GM10266 (cell line): ENCODE data around the gene BLACAT1.

Experiments
- DNase-seq: peaks from one replicate; pipeline ENCODE4 v3.0.0; 2012; ENCODE audit errors: extremely low spot score
- CTCF ChIP-seq: IDR thresholded peaks from 2 replicates; pipeline ENCODE4 v1.5.1; 2012; ENCODE audit warnings: mild to moderate bottlenecking, low read depth; ENCODE audit not compliant: control insufficient read depth, insufficient read depth; ENCODE audit errors: missing control alignments

The BLACAT1 gene

GRCh38 chr1:205452364-205452763 is 3.5 kb downstream of the BLACAT1 start:
- no peak for DNase-seq
- TF ChIP-seq CTCF = no peak

GRCh38 chr1:205451759-205452164 is 4.1 kb downstream of the BLACAT1 start:
- no peak for DNase-seq
- TF ChIP-seq CTCF = no peak

DNA sequence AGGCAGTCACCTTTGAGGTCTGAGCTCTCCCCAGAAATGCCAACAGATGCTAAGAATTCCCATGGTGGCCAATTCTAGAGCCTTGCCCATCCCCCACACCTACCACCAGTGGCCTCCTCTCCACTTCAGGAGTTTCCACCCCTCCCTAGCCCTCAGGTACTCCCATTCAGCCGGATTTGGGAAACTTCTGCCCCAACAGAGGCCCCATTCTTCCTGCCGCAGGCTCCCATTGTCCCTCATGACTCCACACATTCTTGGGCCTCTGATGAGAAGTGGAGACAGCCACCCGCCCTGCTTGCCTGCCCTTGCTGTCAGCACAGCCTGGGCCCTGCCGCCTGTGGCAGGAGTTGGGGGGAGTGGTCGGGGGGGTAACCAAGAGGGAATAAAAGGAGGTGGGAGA is 4.6 kb downstream of the BLACAT1 start:
- no peak for TF ChIP-seq CTCF
- no peak for DNase-seq

GRCh38 chr1:205450448-205450847 is 5.4 kb downstream of the BLACAT1 start:
- TF ChIP-seq CTCF = no peak
- no peak for DNase-seq

GRCh38 chr1:205449750-205450443 is 5.9 kb downstream of the BLACAT1 start:
- TF ChIP-seq CTCF = no peak
- DNase-seq = peak; percentile 46

DNA sequence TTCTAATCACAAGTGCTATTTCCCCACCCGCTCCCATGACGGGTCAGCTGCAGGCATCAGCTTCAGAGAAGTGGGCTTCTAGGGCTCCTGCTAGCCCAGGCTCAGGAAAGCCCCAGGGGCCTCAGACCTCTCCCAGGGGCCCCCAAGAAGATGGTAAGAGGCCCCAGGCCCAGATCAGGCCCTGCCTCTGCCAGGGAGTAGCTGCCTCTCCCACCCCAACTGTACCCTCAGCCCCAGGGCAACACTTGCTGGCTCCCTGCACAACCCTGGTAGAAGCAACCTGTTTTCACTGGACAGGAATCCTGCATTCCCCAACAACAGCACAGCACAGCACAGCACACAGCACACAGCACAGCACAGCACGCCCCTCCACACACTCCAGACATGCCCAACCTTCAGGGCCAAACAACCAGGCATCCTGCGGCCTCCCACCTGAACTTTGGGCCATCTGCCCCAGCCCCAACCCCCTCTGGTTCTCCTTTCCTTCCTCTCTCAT is 6.5 kb downstream of the BLACAT1 start:
- DNase-seq = no peak
- no peak for TF ChIP-seq CTCF

GRCh38 chr1:205448540-205449253 is 7.1 kb downstream of the BLACAT1 start:
- no peak for TF ChIP-seq CTCF
- DNase-seq = no peak
